ENCODE results near the gene ZDHHC7. TPM values are rescaled to one million over a fixed set of nuclear protein-coding genes. Genes with fewer than 3 reads are reported as not detected.

ZDHHC7 gene
- total RNA-seq, 1 experiment from 2014 or later = 59.7 TPM

GRCh38 chr16:84996365-84996764, 15.0 kb downstream of the ZDHHC7 start:
- no peak for DNase-seq (ENCODE audit: low read depth)

- no peak for DNase-seq (ENCODE audit: low read depth)
These were observed 15.7 kb downstream of the ZDHHC7 start for GRCh38 chr16:84995663-84996062.

- DNase-seq (ENCODE audit: low read depth) = no peak
These were observed 17.4 kb downstream of the ZDHHC7 start for GRCh38 chr16:84993926-84994325.

- no peak for DNase-seq (ENCODE audit: low read depth)
These were observed 18.6 kb downstream of the ZDHHC7 start for GRCh38 chr16:84992717-84993075.

- DNase-seq (ENCODE audit: low read depth) = no peak
These were observed 20.6 kb downstream of the ZDHHC7 start for GRCh38 chr16:84990782-84991181.

GRCh38 chr16:84989749-84990620, 21.4 kb downstream of the ZDHHC7 start:
- DNase-seq (ENCODE audit: low read depth) = no peak

GRCh38 chr16:84988328-84989080, 22.8 kb downstream of the ZDHHC7 start:
- DNase-seq (ENCODE audit: low read depth) = no peak

GRCh38 chr16:84986879-84987278, 24.5 kb downstream of the ZDHHC7 start:
- no peak for DNase-seq (ENCODE audit: low read depth)

- no peak for DNase-seq (ENCODE audit: low read depth)
These were observed 25.2 kb downstream of the ZDHHC7 start for GRCh38 chr16:84986102-84986501.

GRCh38 chr16:84985079-84986065, 26.0 kb downstream of the ZDHHC7 start:
- peak; percentile 76 for DNase-seq (ENCODE audit: low read depth)

- DNase-seq (ENCODE audit: low read depth) = no peak
These were observed 28.9 kb downstream of the ZDHHC7 start for GRCh38 chr16:84982434-84982833.

- DNase-seq (ENCODE audit: low read depth) = no peak
These were observed 31.8 kb downstream of the ZDHHC7 start for GRCh38 chr16:84979516-84979915.

GRCh38 chr16:84976644-84977400, 34.5 kb downstream of the ZDHHC7 start:
- DNase-seq (ENCODE audit: low read depth) = no peak

- DNase-seq (ENCODE audit: low read depth) = no peak
These were observed 35.8 kb downstream of the ZDHHC7 start for GRCh38 chr16:84975522-84975921.

GRCh38 chr16:84975066-84975465, 36.3 kb downstream of the ZDHHC7 start:
- DNase-seq (ENCODE audit: low read depth) = no peak

- no peak for DNase-seq (ENCODE audit: low read depth)
These were observed 37.4 kb downstream of the ZDHHC7 start for GRCh38 chr16:84973776-84974523.

- no peak for DNase-seq (ENCODE audit: low read depth)
These were observed 38.1 kb downstream of the ZDHHC7 start for GRCh38 chr16:84973236-84973635.

GRCh38 chr16:84970447-84971127, 40.7 kb downstream of the ZDHHC7 start:
- DNase-seq (ENCODE audit: low read depth) = peak; percentile 64

- no peak for DNase-seq (ENCODE audit: low read depth)
These were observed 43.5 kb downstream of the ZDHHC7 start for GRCh38 chr16:84967828-84968227.

Measured in HT1080 (cell line).